Testis (tissue), 3 donors: ENCODE measurements around the gene PLEKHM2. TPM values are rescaled to one million over a fixed set of nuclear protein-coding genes. Genes with fewer than 3 reads are reported as not detected.

Experiments
- DNase-seq: peaks from one replicate; pipeline ENCODE4 v3.0.0-alpha.2; 2019
- H3K27ac ChIP-seq, 2 donors: fragments of 200-600 bp; sonication (generic); one replicate each; pipeline ENCODE4 v1.5.1; 2019
- H3K27me3 ChIP-seq: fragments of 200-600 bp; sonication (generic); one replicate; pipeline ENCODE4 v1.5.1; 2019
- H3K36me3 ChIP-seq: fragments of 200-600 bp; sonication (generic); one replicate; pipeline ENCODE4 v1.5.1; 2017; ENCODE audit warnings: low read depth; ENCODE audit errors: missing control alignments
- H3K4me1 ChIP-seq: fragments of 200-600 bp; sonication (generic); one replicate; pipeline ENCODE4 v1.5.1; 2019
- H3K4me3 ChIP-seq, 2 donors: fragments of 200-600 bp; sonication (generic); one replicate each; pipeline ENCODE4 v1.5.1; 2017 to 2019
- H3K9me3 ChIP-seq: fragments of 200-600 bp; sonication (generic); one replicate; pipeline ENCODE4 v1.5.1; 2017
- CTCF ChIP-seq, 3 experiments: fragments of 450-650 bp in 2 of 3; fragments of 200-600 bp in 1 of 3; sonication (generic) in 1 of 3; IDR thresholded peaks; one replicate each; pipeline ENCODE4 v1.5.1; 2016 to 2019; ENCODE audit warnings: antibody characterized with exemption in 3 of 3, mild to moderate bottlenecking in 2 of 3, moderate library complexity in 1 of 3
- POLR2A ChIP-seq: fragments of 450-650 bp; IDR thresholded peaks from one replicate; pipeline ENCODE4 v1.6.1; 2017; ENCODE audit warnings: antibody characterized with exemption, mild to moderate bottlenecking, moderate library complexity
- WGBS, 2 donors: methylation state at CpG; one replicate each; pipeline ENCODE4 v1.1.5; 2018; 5-methylcytosine and 5-hydroxymethylcytosine counted together
- intact Hi-C: fragments of 100-400 bp; cut with DNase I; formaldehyde crosslinking; loops from one replicate; pipeline ENCODE4 v1.15.1; 2023; ENCODE audit warnings: low total_unique reads
- polyA plus RNA-seq: library from polyadenylated mRNA; stranded (reverse); fragments of 350-450 nt; fragmentation: Illumina TruSeq; extraction: RNeasy Lipid Tissue Mini Kit (QIAGEN cat#74804); gene quantifications from one replicate; pipeline ENCODE4 v1.2.3, GENCODE V29; 2014; ENCODE audit warnings: low read depth, low replicate concordance; ENCODE audit not compliant: insufficient read depth
- total RNA-seq, 2 donors: library from RNA; depleted of rRNA; stranded (reverse); fragments of >200 nt; gene quantifications; one replicate each; pipeline ENCODE4 v1.2.3, GENCODE V29; 2016

Gene PLEKHM2
- total and polyA plus RNA-seq, 3 donors from 2014 or later: 61.9 to 98.4 (median 70.2) TPM

GRCh38 chr1:15723631-15724246 lies 39.6 kb downstream of the PLEKHM2 start:
- Histone ChIP-seq H3K9me3 (no peaks in the 10 kb centered on the region), H3K4me1 (peaks cover 11% of the 10 kb centered on the region), H3K4me3 (no peak overlapping the region), H3K27me3 (no peaks in the 10 kb centered on the region), H3K27ac (no peak overlapping the region), H3K36me3 (no peaks in the 10 kb centered on the region)
- no peak for TF ChIP-seq CTCF (IDR thresholded peaks at IDR 0.05)
- no peak for TF ChIP-seq POLR2A
- WGBS, 2 donors: 83 to 87% methylated on average over 17 to 19 of the region's 20 CpGs
- intact Hi-C loops: no loop called here
- DNase-seq: no peak

- no peak for DNase-seq
- TF ChIP-seq POLR2A (no peak), CTCF (IDR thresholded peaks at IDR 0.05) (no peak)
- Histone ChIP-seq H3K36me3 (no peaks in the 10 kb centered on the region), H3K4me1 (peaks cover 11% of the 10 kb centered on the region), H3K27me3 (no peaks in the 10 kb centered on the region), H3K27ac (peak overlapping the region in 1 of 2 donors; percentile 24), H3K9me3 (no peaks in the 10 kb centered on the region), H3K4me3 (no peak overlapping the region)
- 74 to 78% methylated on average over 12 to 21 of the region's 26 CpGs for WGBS, 2 donors
- intact Hi-C loops: no loop called here
Observed at GRCh38 chr1:15724949-15725880, 41.1 kb downstream of the PLEKHM2 start.

GRCh38 chr1:15726508-15726907 lies 42.4 kb downstream of the PLEKHM2 start:
- 90% methylated on average over 3 to 9 of the region's 9 CpGs for WGBS, 2 donors
- Histone ChIP-seq H3K36me3 (no peaks in the 10 kb centered on the region), H3K9me3 (no peaks in the 10 kb centered on the region), H3K4me1 (peaks cover 11% of the 10 kb centered on the region), H3K27me3 (no peaks in the 10 kb centered on the region), H3K27ac (no peak overlapping the region), H3K4me3 (no peak overlapping the region)
- DNase-seq: no peak
- intact Hi-C loops: no loop called here
- no peak for TF ChIP-seq POLR2A
- no peak for TF ChIP-seq CTCF (IDR thresholded peaks at IDR 0.05)

- no peak for TF ChIP-seq POLR2A
- no peak for TF ChIP-seq CTCF (IDR thresholded peaks at IDR 0.05)
- Histone ChIP-seq H3K4me1 (peaks cover 11% of the 10 kb centered on the region), H3K27ac (no peak overlapping the region), H3K4me3 (no peak overlapping the region), H3K9me3 (no peaks in the 10 kb centered on the region), H3K36me3 (no peaks in the 10 kb centered on the region), H3K27me3 (no peaks in the 10 kb centered on the region)
- WGBS, 2 donors: 53 to 74% methylated on average over 7 to 21 of the region's 21 CpGs
- no peak for DNase-seq
- intact Hi-C loops: no loop called here
Observed at GRCh38 chr1:15727021-15727420, 42.9 kb downstream of the PLEKHM2 start.
